ENCODE results near the gene IL16. TPM values are rescaled to one million over a fixed set of nuclear protein-coding genes. Genes with fewer than 3 reads are reported as not detected.

IL16 gene
- total RNA-seq, 2 donors from 2014 or later = 3.4 to 3.7 TPM

GRCh38 chr15:81275711-81276392 is 79.2 kb downstream of the IL16 start:
- H3K27ac ChIP-seq = no peak overlapping the region
- intact Hi-C loops (cut with DNase I) = loop anchor here (2.0 kb wide), 1 partner anchor 125 kb away; no protein-coding TSS in a partner anchor

GRCh38 chr15:81276967-81277366 is 80.3 kb downstream of the IL16 start:
- H3K36me3 ChIP-seq = no peaks in the 10 kb centered on the region
- no peak overlapping the region for H3K4me3 ChIP-seq
- H3K9ac ChIP-seq (ENCODE audit: low read depth in 2 of 2, low read length in 2 of 2) = no peak overlapping the region
- peaks cover 2% of the 10 kb centered on the region for H3K4me1 ChIP-seq
- intact Hi-C loops (cut with DNase I) = no loop called here
- no peak overlapping the region for H3K27ac ChIP-seq
- no peak for TF ChIP-seq CTCF (IDR thresholded peaks at IDR 0.05)
- H3K27me3 ChIP-seq = no peaks in the 10 kb centered on the region
- H3K9me3 ChIP-seq = no peaks in the 10 kb centered on the region
- no peak for DNase-seq

More at GRCh38 chr15:81275711-81276392, 79.2 kb downstream of the IL16 start:
- no peaks in the 10 kb centered on the region for H3K36me3 ChIP-seq
- no peaks in the 10 kb centered on the region for H3K9me3 ChIP-seq
- no peak overlapping the region for H3K4me3 ChIP-seq
- H3K4me1 ChIP-seq = peaks cover 2% of the 10 kb centered on the region
- no peak for DNase-seq
- H3K9ac ChIP-seq (ENCODE audit: low read depth in 2 of 2, low read length in 2 of 2) = peak overlapping the region in 1 of 2 donors; percentile 26
- H3K27me3 ChIP-seq = no peaks in the 10 kb centered on the region
- no peak for TF ChIP-seq CTCF (IDR thresholded peaks at IDR 0.05)

- Histone ChIP-seq H3K9me3 (no peaks in the 10 kb centered on the region), H3K27ac (no peak overlapping the region), H3K27me3 (no peaks in the 10 kb centered on the region), H3K9ac (ENCODE audit: low read depth in 2 of 2, low read length in 2 of 2) (no peak overlapping the region), H3K4me1 (peaks cover 2% of the 10 kb centered on the region), H3K4me3 (no peak overlapping the region), H3K36me3 (no peaks in the 10 kb centered on the region)
- no peak for DNase-seq
- intact Hi-C loops (cut with DNase I) = no loop called here
- no peak for TF ChIP-seq CTCF (IDR thresholded peaks at IDR 0.05)
Observed at GRCh38 chr15:81277851-81278250, 81.2 kb downstream of the IL16 start.

- no peak overlapping the region for H3K9ac ChIP-seq (ENCODE audit: low read depth in 2 of 2, low read length in 2 of 2)
- H3K4me1 ChIP-seq = peaks cover 2% of the 10 kb centered on the region
- intact Hi-C loops (cut with DNase I) = no loop called here
- no peak overlapping the region for H3K4me3 ChIP-seq
- no peak for DNase-seq
- no peaks in the 10 kb centered on the region for H3K27me3 ChIP-seq
- H3K36me3 ChIP-seq = no peaks in the 10 kb centered on the region
- no peak for TF ChIP-seq CTCF (IDR thresholded peaks at IDR 0.05)
- no peaks in the 10 kb centered on the region for H3K9me3 ChIP-seq
- H3K27ac ChIP-seq = no peak overlapping the region
Observed at GRCh38 chr15:81278306-81279029, 81.8 kb downstream of the IL16 start.

- Histone ChIP-seq H3K4me1 (peaks cover under 1% of the 10 kb centered on the region), H3K9me3 (no peaks in the 10 kb centered on the region), H3K27me3 (no peaks in the 10 kb centered on the region), H3K36me3 (no peaks in the 10 kb centered on the region), H3K27ac (no peak overlapping the region), H3K9ac (ENCODE audit: low read depth in 2 of 2, low read length in 2 of 2) (peak overlapping the region in 1 of 2 donors; percentile 41), H3K4me3 (no peak overlapping the region)
- DNase-seq = no peak
- TF ChIP-seq CTCF (IDR thresholded peaks at IDR 0.05) = no peak
- intact Hi-C loops (cut with DNase I) = no loop called here
Observed at GRCh38 chr15:81279621-81280485, 83.2 kb downstream of the IL16 start.
